Stimulated activated CD4-positive, alpha-beta T cell treated with anti-CD3 and anti-CD28 coated beads, Interleukin-12 subunit alpha, Interleukin-12 subunit beta, amount 100 ng/mL, for 4 hours (primary cell): Measurements from ENCODE around the gene DARS1.

Source experiments
- DNase-seq: peaks from one replicate; pipeline ENCODE4 v3.0.0-alpha.2; 2020

The DARS1 gene

DNA sequence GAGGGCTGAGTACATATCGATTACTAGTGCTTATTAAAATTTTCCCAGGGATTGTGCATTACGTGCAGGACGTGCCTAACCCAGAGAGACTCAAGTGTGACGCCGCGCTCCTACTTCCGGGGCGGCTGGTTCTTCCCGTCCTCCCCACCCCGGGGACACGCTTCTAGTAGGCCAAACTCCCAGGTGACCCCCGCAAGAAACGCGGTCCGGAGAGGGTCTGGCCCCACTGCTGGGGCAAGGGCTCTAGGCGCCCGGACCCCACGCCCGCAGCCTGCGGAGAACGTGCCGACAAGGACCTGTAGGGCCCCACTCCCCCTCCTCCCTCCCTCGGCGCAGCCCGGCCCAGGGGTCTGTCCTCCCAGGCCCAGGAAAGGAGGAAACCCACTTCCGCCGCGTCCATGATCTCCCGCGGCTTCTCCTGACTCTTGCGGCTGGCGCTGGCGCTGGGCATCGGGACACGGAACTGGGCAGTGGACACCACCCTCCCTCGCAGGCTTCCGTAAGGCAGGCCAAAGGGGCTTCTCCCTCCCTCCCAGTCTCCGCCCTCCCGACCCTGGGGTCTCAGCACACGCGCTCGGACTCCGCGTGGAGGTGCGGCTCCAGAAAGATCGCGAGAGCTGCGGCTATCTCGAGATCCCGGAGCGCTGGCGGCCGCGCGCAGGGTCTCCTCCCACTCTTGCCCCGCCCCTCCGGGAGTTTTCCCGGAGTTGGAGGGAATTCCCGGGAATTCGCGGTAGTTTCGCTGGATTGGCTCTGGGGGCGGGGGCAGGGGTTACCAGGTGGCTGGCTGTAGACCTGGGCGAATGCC lies at the start of gene DARS1:
DARS1 (minus strand) TSS at position 609 of the 808 bp plus-strand sequence; CDS start at position 451, 158 bp downstream.
- DNase-seq: peak; percentile 79

DNA sequence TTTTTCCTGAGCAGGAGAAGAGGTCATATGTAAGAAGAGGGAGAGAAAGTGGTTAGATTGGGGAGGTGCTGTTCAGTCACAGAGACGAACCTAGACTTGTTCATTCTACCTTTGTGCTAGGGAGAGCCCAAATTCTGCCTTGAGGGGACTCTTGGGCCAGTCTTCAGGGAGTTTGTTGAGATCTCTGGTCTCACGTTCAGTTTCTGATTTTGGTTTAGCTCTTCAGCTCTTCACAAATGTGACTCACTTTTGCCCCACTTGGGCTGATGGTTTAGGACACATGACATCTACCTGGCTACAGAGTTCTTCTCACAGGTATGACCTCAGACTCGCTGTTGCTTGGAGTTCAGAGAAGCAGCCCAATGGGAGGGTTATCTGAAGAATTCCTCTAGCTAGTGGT lies 49.2 kb upstream of the DARS1 start:
- no peak for DNase-seq

DNA sequence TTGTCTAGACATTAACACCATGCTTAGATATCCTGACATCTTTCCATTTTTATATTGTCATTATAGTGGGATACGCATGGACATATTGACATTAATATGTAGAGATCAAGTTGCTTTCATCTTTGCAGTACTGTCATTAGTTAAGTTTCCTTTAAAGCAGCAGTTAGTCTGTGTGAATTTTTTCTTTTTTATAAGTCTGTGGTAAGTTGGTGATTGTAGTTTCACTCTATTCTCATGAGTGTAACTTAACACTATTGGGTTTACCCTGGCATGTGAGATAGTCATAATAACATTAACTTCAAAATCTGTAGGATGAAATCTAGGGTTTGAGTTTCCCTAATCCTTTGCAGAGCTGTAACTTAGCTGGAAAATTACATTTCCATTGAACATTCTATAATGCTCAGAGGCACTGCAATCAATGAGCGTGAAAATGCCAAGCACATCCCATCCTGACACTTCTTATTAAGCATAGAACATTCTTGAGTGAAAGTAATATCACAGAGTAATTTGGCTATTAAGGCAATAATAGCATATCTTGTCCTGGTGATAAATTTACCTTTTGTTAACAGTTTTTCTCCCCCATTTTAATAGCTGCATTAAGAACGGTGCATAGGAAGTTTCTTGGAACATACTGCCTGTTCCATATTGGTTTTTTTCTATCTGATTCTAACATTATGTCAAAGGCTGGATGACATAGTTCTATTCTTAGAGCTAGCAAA lies 47.5 kb upstream of the DARS1 start:
- DNase-seq: no peak

DNA sequence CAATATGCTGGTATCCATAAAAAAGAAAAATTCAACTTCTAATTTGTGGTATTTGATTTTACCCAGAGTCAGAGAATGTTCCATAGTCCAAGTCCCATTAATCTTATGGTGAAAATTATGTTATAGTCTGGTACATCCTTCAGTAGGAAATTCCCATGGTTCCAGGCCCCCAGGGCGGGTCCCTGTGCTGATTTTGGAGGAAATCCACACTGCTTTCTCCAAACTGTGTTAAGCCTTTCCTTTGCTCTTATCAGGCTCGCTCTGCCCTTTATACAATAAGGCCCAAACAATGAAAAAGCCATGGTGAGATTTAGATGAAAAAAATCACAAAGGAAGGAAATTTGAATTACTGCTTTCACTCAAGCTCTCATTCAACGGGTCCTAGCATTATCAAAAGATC lies 46.8 kb upstream of the DARS1 start:
- no peak for DNase-seq

DNA sequence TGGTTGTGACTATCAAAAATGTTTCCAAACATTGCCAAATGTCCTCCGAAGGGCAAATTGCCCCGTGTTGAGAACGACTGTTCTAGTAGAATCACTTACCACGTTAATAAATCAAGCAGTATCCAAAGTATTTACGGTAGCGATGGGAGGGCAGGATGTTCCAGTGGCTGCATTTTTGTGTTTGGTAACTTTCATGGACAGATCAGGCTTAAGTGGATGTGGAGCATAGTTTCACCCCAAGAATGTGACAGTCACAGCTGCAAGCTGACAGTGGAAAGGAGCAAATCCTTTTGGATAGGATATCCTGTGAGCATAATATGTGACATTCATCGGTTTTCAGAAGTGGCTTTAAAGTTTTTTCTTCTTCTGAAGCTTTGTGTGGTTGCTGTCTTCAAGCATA lies 46.3 kb upstream of the DARS1 start:
- DNase-seq: no peak

DNA sequence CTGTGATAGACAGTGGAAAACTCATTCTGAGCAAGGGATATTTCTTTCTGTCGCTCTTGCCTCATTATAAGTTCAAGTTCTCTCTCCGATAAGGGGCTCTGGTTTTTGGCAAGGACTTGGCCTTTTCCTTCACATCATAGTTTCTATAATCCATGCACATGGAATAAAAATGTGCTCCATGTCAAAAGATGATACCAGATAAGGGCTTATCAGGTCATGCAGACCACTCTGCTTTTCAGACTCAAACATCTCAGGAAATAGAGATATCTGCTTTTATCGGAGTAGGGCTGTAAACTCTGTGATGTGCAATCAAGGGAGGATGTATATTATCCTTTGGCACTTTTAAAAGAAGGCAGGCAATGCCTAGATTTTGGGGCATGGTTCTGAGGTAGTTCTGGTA lies 45.0 kb upstream of the DARS1 start:
- DNase-seq: no peak

DNA sequence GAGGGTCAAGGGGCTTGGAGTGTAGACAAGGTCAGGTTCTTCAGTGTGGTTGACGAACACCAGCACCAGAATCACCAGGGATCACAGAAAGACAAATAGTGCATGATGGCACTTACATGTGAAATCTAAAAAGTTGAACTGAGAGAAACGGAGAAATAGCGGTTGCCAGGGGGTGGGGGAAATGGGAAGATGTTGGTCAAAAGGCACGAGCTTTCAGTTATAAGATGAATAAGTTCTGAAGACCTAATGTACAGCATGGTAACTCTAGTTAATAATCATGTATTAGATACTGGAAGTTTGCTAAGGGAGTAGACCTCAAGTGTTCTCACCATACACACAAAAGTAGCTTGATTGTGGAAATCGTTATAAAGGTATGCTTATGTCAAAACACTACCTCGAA lies 43.7 kb upstream of the DARS1 start:
- no peak for DNase-seq

DNA sequence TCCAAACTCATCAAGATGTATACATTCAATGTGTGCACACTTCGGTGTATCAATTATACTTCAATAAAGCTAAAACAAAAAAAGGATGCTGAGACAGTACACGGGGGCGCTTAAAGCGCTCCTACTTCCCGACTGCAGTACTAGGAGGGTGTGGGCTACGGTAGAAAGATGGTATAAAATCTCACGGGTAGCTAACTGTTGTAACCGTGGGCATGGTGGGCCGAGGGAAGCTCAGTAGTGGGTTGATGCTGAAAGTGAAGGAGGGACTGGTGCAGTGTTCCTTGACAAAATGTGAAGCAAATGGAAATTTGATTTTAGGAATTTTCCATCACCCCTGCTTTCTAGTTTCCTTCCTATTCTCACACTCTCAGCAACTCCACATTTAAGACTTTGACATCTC lies 42.6 kb upstream of the DARS1 start:
- no peak for DNase-seq

DNA sequence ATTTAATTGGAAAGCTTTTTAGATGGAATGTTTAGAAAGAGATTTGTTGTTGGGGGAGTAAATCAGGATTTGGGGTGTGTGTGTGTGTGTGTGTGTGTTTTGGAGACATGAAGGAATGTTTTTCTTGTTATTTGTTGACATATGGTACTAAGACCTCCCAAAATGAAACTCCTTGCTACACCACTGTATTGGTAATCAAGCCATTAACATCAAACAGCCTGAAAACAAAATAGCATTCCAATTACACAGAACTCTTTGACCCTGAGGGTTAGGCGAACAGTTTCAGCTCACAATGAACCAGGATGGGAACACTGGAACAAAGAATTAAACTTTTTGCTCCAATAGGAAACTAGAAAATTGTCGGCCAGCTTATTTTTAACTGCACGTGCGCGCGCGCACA lies 41.7 kb upstream of the DARS1 start:
- no peak for DNase-seq

DNA sequence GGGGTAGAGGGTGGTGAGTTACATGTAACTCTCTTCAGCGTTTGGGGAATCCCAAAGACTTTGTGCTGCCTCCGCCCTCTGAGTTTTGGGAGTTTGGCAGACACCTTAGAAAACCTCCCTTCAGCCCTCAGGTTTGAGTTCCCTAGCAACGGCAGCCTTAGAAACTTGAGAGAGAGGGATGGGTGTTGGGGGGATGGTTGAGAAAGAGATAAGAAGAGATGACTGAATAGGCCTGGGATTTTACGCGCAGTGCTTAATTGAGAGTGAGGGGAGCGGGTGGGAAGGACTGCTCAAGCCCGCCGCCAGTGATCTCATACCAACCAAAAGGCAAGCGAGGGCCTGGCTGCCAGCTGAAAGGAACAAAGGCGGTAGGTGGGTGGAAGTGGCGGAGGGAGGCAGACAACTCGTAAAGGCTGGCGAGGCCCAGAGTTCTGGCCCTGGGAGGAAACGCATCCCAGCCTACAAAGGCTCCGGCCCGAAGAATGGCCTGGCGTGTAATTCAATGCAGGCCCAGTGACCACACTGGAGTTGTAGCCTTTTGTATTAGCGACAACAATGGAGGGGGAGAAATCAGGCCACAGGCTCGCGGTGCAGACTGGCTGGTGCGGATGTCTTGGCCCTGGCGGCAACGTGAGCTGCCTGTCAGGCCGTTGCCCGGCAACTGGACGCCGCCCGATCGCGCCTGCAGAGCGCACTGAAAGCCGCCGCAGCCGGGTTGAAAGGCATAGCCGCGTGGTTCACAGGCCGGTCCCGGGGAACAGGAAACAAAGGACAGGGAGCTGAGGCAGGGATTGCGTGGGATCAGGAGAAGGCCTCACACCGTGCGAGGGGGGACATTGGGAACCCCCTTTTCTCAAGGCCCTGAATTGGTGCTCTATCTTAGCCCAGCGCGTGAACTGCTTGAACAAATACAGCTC lies 39.9 kb upstream of the DARS1 start:
- peak; percentile 8 for DNase-seq

DNA sequence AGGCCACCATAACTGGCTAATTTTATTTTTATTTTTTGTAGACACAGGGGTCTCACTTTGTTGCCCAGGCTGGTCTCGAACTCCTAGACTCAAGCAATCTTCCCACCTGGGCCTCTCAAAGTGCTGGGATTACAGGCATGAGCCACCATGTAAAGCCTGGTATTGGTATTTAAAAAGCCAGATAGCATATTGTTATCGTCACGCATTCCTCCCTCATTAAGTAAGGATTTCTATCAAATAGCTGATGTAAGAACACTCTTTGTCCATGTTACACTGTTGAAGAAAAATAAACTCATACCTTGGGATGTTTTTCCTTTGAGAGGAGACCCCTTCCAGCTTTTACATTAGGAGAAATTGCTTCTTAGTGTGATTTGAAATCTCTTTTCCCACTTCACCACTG lies 39.2 kb upstream of the DARS1 start:
- no peak for DNase-seq

DNA sequence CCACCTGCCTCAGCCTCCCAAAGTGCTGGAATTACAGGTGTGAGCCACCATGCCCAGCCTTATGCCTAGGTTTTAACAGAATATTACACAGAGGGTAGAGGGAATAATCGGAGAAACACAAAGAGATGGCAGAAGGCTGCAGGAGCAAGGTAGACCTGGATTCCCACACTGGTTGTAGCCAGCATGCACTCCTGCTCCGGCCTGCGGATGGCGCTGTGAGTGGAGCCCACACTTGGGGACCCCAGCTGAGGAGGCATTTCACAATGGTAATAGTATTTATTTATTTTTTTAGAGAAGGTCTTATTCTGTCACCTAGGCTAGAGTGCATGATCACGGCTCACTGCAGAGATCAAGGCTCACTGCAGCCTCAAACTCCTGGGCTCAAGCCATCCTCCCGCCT lies 38.8 kb upstream of the DARS1 start:
- no peak for DNase-seq

DNA sequence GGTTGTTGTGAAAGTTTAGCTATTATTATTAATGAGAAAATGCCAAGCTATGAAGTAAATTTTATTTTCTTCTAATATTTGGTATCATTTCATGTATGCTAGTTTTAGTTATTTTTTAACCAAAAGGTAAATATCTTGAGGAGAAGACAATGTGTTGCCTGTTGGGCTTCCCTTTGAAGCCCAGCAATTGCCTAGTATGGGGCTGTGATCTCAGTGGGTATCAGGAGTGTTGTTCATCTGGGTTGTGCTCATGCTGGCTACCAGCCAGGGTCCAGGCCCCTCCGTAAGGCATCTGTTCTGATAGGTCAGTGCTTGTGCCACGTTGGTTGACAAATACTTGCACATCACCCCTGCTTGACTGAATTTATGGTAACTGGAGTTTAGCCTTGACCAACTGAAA lies 38.0 kb upstream of the DARS1 start:
- DNase-seq: no peak

DNA sequence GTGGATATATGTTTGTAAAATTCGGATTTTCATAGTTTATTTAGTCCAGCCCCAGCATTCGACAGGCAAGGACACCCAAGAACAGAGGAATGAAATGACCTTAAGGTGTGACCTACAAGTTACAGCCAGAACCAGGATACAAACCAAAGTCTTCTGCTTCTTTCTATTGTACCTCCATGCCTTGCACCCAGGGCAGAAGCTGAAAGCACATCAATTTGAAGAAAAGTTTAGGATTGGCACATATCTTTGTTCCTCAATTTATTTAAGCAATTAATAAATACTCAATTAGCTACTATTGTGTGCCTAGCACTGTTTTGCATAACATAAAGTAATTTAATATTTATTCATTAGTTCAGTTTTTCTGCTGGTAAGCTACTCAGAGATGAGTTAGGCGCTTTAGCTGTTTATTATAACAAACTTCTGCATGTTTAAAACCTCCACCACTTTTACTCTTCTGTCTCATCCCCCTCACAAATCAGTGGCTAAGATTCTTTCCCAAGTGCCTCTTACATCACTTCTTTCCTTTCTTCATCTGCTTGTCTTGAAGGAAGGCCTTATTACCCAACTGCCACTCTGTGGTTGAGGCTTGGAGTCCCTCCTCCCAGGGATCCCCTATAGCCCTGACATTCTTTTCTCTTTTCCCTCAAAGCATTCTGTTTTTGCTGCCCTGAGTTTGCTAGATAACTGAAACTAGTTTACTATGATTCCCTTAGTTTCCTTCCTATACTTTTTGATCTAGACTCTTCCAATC lies 37.1 kb upstream of the DARS1 start:
- DNase-seq: no peak

DNA sequence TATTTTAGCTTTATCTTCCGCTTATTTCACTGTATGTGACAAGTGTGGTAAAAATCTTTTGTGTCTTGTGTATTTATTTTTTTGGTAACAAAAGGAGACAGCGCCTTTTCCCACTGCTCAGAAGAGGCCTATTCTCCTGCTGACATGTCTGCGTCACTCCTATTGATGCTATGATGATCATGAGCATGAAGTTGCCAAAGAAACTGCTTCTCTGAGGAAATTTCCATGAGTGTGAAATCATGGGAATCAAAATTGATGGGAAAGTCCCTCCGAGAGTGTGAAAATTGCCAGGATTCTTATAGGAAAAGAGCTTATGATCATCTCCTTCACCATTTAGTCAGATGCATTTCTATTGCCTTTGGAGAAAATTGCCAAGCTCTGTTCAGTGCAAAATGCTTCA lies 36.5 kb upstream of the DARS1 start:
- no peak for DNase-seq

DNA sequence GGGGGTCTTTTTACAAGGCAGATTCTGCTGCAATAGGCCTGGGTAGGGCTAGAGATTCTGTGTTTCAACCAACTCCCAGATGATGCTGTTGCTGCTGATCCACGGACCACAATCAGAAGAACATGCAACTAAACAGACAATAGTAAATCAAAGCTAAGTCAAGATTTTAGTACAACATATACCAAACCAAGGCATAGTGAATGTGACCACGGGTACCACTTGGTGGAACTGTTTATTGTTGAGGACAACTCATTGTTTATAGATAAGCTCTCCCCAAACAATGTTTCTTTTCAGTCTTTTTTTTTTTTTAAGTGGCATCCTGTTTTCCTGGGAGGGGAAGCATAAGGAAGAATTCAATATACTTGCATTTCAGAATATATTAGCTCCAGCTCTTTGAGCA lies 36.0 kb upstream of the DARS1 start:
- no peak for DNase-seq

DNA sequence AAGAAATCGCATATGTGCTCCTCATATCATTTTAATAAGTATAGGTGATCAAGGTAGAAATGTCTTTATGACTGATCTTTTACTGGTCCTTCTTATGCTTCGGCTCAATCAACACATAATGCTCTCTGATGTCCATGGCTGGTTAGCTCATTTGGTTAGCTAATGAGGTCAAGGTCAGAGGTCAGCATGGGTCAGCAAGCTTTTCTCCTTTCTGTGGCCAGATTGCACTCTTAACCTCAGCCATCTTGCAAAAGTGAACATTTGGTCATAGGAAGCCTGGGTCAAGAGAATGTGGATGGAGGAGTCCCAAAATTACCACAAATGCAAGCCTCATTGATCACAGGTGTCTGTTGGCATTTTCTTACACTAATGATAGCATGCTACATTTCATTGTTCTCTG lies 35.4 kb upstream of the DARS1 start:
- DNase-seq: no peak

DNA sequence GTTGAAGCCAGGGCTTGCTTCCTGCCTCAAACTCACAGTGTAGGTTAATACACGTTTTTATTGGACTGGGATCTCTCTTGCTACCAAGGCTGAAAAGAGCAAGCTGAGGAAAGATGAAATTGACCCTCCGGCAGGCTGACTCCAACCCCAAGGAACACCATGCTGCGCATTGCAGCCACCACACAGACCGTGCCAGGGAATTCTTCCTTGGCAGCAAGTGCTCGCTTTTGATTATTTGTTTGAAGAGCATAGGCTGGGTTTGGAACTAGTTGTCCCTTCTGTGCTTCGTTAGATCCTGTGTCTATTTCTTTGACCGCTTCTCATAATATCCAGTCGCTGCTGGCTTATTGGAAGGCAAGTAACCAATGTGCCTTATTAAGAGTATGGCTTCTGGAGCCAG lies 34.4 kb upstream of the DARS1 start:
- DNase-seq: no peak

DNA sequence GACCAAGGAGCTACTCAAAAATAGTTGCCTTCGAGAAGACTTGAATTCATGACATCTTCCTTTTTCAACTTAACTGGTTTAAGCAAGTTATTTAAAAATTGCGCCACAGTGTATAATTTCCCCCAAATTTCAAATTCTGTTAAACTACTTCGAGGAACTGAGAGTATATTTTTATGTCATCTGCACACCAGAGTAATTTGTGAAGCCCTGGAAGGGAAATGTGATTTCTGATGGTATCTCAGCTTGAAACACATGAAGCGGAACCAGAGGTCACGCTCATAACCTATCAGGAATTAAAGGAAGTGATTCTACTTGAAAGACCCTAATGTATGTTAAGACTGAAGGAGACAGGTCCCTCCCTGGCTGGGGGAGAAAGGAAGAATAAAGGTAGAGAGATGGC lies 33.9 kb upstream of the DARS1 start:
- DNase-seq: no peak

DNA sequence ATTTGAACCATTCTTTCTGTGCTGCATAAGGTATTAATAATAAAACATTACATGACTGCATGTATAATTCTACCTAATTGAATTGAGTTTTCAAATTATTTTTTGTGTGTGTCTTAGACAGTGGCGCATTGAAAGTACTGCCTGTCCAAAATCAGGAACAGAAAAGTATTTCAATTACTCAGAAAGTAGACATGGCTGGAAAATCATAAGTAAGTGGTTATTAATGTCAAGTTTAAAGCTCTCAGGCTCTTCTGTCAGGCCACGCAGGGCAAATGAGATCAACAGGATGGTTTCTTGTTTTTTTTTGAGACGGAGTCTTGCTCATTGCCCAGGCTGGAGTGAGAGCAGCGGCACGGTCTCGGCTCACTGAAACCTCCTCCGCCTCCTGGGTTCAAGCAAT lies 32.4 kb upstream of the DARS1 start:
- no peak for DNase-seq

DNA sequence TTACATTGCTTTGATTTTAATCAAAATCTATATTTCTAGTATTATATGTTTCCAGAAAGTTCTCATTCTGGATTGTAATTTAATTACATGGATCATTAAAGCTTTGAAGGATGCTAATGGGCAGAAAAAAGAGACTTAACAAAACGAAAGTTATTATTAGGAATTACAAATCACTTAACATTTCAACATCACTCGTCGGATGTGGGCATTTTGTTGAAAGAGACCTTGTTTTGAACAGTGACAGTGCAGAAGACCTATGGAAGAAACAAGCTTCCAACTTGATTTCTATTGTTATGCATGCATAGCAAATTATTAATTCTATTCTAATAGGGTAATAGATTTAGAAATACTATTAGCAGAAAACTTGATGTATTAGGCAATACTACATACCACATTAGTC lies 31.4 kb upstream of the DARS1 start:
- no peak for DNase-seq

DNA sequence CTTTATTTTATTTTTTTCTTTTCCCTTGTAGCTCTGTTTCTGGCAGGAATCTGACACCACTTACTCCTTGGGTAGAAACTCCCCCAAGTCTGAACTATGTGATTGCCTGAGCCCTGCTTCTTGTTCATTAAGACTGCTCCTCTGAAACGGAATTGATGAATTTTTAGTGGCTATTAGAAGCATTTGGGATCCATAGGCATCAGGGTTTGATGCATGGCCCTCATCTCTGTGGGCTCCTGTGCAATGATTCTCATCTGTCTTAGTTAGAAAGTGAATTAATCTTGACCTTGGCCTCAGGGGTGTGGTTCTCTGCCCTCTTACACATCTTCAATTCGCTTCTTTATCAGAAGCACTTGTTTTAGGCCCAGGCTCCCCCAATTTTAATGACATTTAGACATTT lies 31.0 kb upstream of the DARS1 start:
- DNase-seq: no peak

DNA sequence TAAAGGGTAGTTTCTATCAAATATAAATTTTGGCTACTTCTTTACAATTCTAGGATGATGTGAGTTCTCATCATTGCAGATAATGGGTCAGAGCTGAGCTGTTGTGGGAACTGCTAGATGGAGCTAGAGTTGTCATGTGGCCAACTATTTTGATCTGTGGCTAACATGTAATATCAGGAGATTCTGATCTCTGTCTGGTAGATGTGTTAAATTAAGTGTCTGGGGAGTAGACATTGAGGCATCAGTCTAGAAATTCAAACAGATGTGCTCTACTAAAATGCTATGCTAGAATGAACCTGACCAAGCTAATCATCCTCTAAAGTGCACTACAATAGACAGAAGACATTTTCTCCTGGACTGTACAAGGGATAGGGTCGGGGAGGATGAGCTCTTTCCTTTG lies 30.3 kb upstream of the DARS1 start:
- DNase-seq: no peak
